ENCODE results near the gene MST1. TPM values are rescaled to one million over a fixed set of nuclear protein-coding genes. Genes with fewer than 3 reads are reported as not detected.
A peak's percentile ranks its signal among the peaks of the same experiment; 100 is the strongest.

Gene MST1
- total and polyA plus RNA-seq, 2 donors (not counting 1 experiment from before 2014, with no cell fraction given), result 3.5 to 6.6 TPM

GRCh38 chr3:49722896-49723295 lies 33.6 kb upstream of the MST1 start:
- H3K79me2 ChIP-seq (ENCODE audit: control insufficient read depth, insufficient read depth, low read length), result peaks cover 16% of the 10 kb centered on the region
- peak overlapping the region; percentile 81 for H3K4me2 ChIP-seq (ENCODE audit: extremely low read depth, insufficient read depth, low read length)
- no peak overlapping the region for H2AFZ ChIP-seq (ENCODE audit: low read length)
- H3K4me3 ChIP-seq (replicated peaks in 1 of 4; ENCODE audit: control extremely low read depth in 1 of 4, insufficient read depth in 1 of 4, low read depth in 3 of 4, low read length in 4 of 4), result peak overlapping the region; percentile 86 to 99 (median 98)
- no peaks in the 10 kb centered on the region for H3K27me3 ChIP-seq (ENCODE audit: control insufficient read depth, insufficient read depth, low read length)
- TF ChIP-seq EZH2 (IDR thresholded peaks at IDR 0.05; ENCODE audit: low read length, missing control alignments) (no peak), CTCF (conservative IDR thresholded peaks at IDR 0.05 in 1 of 2, IDR thresholded peaks at IDR 0.05 in 1 of 2; ENCODE audit: low read depth in 1 of 2, low read length in 2 of 2) (no peak)
- H3K9ac ChIP-seq (ENCODE audit: insufficient read depth, low read length), result peak overlapping the region; percentile 95
- no peak for DNase-seq (ENCODE audit: low read depth in 2 of 2)
- no peaks in the 10 kb centered on the region for H3K9me3 ChIP-seq (ENCODE audit: control insufficient read depth, insufficient read depth, low read depth, low read length)
- peaks cover 33% of the 10 kb centered on the region for H3K36me3 ChIP-seq (ENCODE audit: control insufficient read depth, insufficient read depth, low read length)
- peak overlapping the region; percentile 97 for H3K27ac ChIP-seq (ENCODE audit: insufficient read depth, low read length)
- H3K4me1 ChIP-seq (ENCODE audit: control insufficient read depth, extremely low read depth, insufficient read depth, low read length), result peaks cover 13% of the 10 kb centered on the region
- no peaks in the 10 kb centered on the region for H4K20me1 ChIP-seq (ENCODE audit: control insufficient read depth, extremely low read depth, insufficient read depth, low read length)

GRCh38 chr3:49721896-49722781 lies 32.9 kb upstream of the MST1 start:
- DNase-seq (ENCODE audit: low read depth in 2 of 2), result no peak
- no peaks in the 10 kb centered on the region for H3K9me3 ChIP-seq (ENCODE audit: control insufficient read depth, insufficient read depth, low read depth, low read length)
- no peak overlapping the region for H2AFZ ChIP-seq (ENCODE audit: low read length)
- H3K27ac ChIP-seq (ENCODE audit: insufficient read depth, low read length), result no peak overlapping the region
- TF ChIP-seq CTCF (conservative IDR thresholded peaks at IDR 0.05 in 1 of 2, IDR thresholded peaks at IDR 0.05 in 1 of 2; ENCODE audit: low read depth in 1 of 2, low read length in 2 of 2), result no peak
- TF ChIP-seq EZH2 (IDR thresholded peaks at IDR 0.05; ENCODE audit: low read length, missing control alignments), result no peak
- H4K20me1 ChIP-seq (ENCODE audit: control insufficient read depth, extremely low read depth, insufficient read depth, low read length), result no peaks in the 10 kb centered on the region
- H3K4me3 ChIP-seq (replicated peaks in 1 of 4; ENCODE audit: control extremely low read depth in 1 of 4, insufficient read depth in 1 of 4, low read depth in 3 of 4, low read length in 4 of 4), result peak overlapping the region in 3 of 4 experiments; percentile 86 to 99 (median 98)
- peaks cover 28% of the 10 kb centered on the region for H3K36me3 ChIP-seq (ENCODE audit: control insufficient read depth, insufficient read depth, low read length)
- H3K4me1 ChIP-seq (ENCODE audit: control insufficient read depth, extremely low read depth, insufficient read depth, low read length), result peaks cover 13% of the 10 kb centered on the region
- H3K79me2 ChIP-seq (ENCODE audit: control insufficient read depth, insufficient read depth, low read length), result peaks cover 16% of the 10 kb centered on the region
- peak overlapping the region; percentile 81 for H3K4me2 ChIP-seq (ENCODE audit: extremely low read depth, insufficient read depth, low read length)
- no peaks in the 10 kb centered on the region for H3K27me3 ChIP-seq (ENCODE audit: control insufficient read depth, insufficient read depth, low read length)
- H3K9ac ChIP-seq (ENCODE audit: insufficient read depth, low read length), result no peak overlapping the region

GRCh38 chr3:49721596-49721895 lies 32.3 kb upstream of the MST1 start:
- Histone ChIP-seq H3K4me3 (replicated peaks in 1 of 4; ENCODE audit: control extremely low read depth in 1 of 4, insufficient read depth in 1 of 4, low read depth in 3 of 4, low read length in 4 of 4) (no peak overlapping the region), H3K27ac (ENCODE audit: insufficient read depth, low read length) (no peak overlapping the region), H2AFZ (ENCODE audit: low read length) (no peak overlapping the region), H3K9ac (ENCODE audit: insufficient read depth, low read length) (no peak overlapping the region), H4K20me1 (ENCODE audit: control insufficient read depth, extremely low read depth, insufficient read depth, low read length) (no peaks in the 10 kb centered on the region), H3K4me2 (ENCODE audit: extremely low read depth, insufficient read depth, low read length) (no peak overlapping the region), H3K36me3 (ENCODE audit: control insufficient read depth, insufficient read depth, low read length) (peaks cover 26% of the 10 kb centered on the region), H3K9me3 (ENCODE audit: control insufficient read depth, insufficient read depth, low read depth, low read length) (no peaks in the 10 kb centered on the region), H3K27me3 (ENCODE audit: control insufficient read depth, insufficient read depth, low read length) (no peaks in the 10 kb centered on the region), H3K4me1 (ENCODE audit: control insufficient read depth, extremely low read depth, insufficient read depth, low read length) (peaks cover 13% of the 10 kb centered on the region), H3K79me2 (ENCODE audit: control insufficient read depth, insufficient read depth, low read length) (peaks cover 16% of the 10 kb centered on the region)
- TF ChIP-seq CTCF (conservative IDR thresholded peaks at IDR 0.05 in 1 of 2, IDR thresholded peaks at IDR 0.05 in 1 of 2; ENCODE audit: low read depth in 1 of 2, low read length in 2 of 2) (no peak), EZH2 (IDR thresholded peaks at IDR 0.05; ENCODE audit: low read length, missing control alignments) (no peak)
- no peak for DNase-seq (ENCODE audit: low read depth in 2 of 2)
